GM12872 (cell line): Measurements from ENCODE around the gene CRMP1.

Source experiments
- TF ChIP-seq, protein P1 (sequence below): IDR thresholded peaks from 3 replicates; pipeline ENCODE4 v1.5.1; 2011; ENCODE audit warnings: low read depth, mild to moderate bottlenecking, low read length, moderate library complexity; ENCODE audit not compliant: insufficient read depth

The CRMP1 gene

DNA sequence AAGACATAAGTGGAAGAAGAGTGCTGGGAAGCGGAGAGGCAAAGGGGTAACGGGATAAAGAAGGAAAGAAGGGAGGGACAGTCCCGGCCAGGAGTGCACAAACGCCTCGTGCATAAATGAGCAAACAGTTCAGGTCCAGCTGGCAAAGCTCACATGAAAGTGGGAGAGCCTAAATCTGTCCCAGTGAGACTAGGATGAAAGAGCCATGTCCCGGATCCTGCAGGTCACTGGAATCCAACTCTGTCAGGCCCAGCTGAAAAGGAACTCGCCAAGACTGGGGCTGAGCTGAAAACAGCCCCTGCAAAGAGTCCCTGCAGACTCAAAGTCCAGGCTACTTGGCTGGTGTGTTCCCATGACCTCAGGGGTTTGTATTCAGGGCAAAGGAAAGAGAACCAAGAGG, 38.0 kb upstream of the CRMP1 start:
- TF ChIP-seq, protein P1, sequence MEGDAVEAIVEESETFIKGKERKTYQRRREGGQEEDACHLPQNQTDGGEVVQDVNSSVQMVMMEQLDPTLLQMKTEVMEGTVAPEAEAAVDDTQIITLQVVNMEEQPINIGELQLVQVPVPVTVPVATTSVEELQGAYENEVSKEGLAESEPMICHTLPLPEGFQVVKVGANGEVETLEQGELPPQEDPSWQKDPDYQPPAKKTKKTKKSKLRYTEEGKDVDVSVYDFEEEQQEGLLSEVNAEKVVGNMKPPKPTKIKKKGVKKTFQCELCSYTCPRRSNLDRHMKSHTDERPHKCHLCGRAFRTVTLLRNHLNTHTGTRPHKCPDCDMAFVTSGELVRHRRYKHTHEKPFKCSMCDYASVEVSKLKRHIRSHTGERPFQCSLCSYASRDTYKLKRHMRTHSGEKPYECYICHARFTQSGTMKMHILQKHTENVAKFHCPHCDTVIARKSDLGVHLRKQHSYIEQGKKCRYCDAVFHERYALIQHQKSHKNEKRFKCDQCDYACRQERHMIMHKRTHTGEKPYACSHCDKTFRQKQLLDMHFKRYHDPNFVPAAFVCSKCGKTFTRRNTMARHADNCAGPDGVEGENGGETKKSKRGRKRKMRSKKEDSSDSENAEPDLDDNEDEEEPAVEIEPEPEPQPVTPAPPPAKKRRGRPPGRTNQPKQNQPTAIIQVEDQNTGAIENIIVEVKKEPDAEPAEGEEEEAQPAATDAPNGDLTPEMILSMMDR, result no peak

DNA sequence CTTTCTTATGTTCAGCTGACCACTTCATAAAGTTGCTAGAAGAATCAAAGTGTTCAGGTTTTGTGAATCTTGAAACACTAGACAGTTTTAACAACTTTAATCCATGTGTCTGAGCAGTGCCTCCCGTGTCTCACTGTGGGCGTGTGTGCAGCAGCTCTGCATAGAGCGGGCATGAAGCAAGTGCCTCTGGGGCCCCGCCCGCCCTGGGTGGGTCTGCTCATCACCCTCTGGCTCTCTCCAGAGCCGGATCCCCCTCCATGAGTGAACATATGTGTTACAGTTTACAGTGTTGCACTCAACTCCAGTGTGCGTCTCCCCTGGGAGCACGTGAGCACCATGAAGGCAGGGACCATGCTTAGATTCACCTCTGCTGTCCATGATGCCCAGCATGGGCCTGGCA, 37.6 kb upstream of the CRMP1 start:
- TF ChIP-seq, protein P1, result no peak

- TF ChIP-seq, protein P1, result no peak
These were observed 36.0 kb upstream of the CRMP1 start for GRCh38 chr4:5928844-5929420.

DNA sequence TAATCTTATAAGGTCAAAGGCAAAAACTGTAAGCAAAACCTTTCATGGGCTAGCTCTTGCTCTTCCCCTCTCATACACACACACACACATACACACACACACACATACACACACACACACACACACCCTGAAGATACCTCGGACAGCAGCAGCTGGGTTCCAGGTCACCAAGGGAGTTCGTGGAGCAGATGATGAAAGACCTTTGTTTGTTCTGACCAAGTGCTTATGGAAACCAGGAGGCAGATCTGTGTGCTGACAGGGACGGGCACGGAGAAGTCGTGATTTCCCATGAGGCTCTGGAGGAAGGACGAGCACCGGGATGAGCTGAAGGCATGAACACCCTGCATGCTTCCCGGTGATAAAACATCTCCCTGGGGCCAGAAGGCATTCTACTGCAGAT, 35.4 kb upstream of the CRMP1 start:
- TF ChIP-seq, protein P1, result no peak

DNA sequence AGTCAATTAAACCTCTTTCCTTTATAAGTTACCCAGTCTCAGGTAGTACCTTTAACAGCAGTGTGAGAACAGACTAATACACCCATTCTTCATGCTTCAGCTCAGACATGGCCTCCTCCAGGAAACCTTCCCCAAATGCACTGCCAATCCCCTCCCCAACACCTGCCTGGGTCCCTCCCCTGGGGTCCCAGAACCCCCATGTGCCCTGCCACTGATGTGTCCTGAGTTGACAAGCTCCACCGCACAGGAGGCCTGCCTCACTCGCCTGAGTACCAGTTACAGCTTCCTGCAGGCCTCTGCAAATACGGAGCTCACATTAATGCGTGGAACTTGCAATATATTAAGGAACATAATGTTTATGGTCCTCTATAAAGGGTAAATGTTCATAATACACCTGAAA, 34.9 kb upstream of the CRMP1 start:
- TF ChIP-seq, protein P1, result no peak

DNA sequence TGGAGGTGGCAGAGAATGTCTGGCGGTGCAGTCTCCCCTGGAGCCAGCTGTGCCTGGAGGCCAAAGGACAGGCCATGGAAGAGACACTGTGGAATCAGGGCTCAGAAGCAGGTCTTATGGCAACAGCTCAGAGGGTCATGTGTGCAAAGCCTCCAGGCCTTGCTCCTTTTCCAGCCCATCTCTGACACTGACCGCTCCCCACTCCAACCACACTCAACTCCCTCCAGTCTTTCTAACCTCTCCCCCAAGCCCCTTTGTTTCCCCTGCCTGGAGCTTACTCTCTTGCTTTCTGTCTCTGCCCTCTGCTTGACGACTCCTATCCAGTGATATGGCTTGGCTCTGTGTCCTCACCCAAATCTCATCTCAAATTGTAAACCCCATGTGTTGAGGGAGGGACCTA, 34.2 kb upstream of the CRMP1 start:
- TF ChIP-seq, protein P1, result no peak

GRCh38 chr4:5926598-5926997, 33.7 kb upstream of the CRMP1 start:
- TF ChIP-seq, protein P1, result no peak
